Testis (tissue), 2 donors: Measurements from ENCODE around the gene RAD51D.

ENCODE experiments used
- CTCF ChIP-seq, 3 experiments: fragments of 450-650 bp in 2 of 3; fragments of 200-600 bp in 1 of 3; sonication (generic) in 1 of 3; IDR thresholded peaks; one replicate each; pipeline ENCODE4 v1.5.1; 2016 to 2019; ENCODE audit warnings: antibody characterized with exemption in 3 of 3, mild to moderate bottlenecking in 2 of 3, moderate library complexity in 1 of 3
- POLR2A ChIP-seq: fragments of 450-650 bp; IDR thresholded peaks from one replicate; pipeline ENCODE4 v1.6.1; 2017; ENCODE audit warnings: antibody characterized with exemption, mild to moderate bottlenecking, moderate library complexity

GRCh38 chr17:35086164-35086563 is 33.5 kb downstream of the RAD51D start:
- TF ChIP-seq CTCF (IDR thresholded peaks at IDR 0.05), result no peak
- no peak for TF ChIP-seq POLR2A
